PC-9 (cell line): ENCODE measurements around the gene TMEM51. TPM values are rescaled to one million over a fixed set of nuclear protein-coding genes. Genes with fewer than 3 reads are reported as not detected.

Experiments
- BruUV-seq: library from RNA; stranded (reverse); fragments of 400-500 nt; replicated peaks from 2 replicates; lab custom pipeline; 2021; lab: Mats Ljungman, UMichigan
- CTCF ChIA-PET: fragments of 300-600 bp; sonication (Branson Sonifier 250); formaldehyde crosslinking; loops from one replicate; lab custom pipeline; 2022; ENCODE audit warnings: antibody characterized with exemption; lab: Charles Lee
- POLR2A ChIA-PET: fragments of 300-600 bp; sonication (Branson Sonifier 250); formaldehyde crosslinking; loops from one replicate; lab custom pipeline; 2022; ENCODE audit warnings: antibody characterized with exemption; ENCODE audit not compliant: unreplicated experiment; lab: Charles Lee
- DNase-seq, 2 experiments: peaks; one replicate each; pipeline versions ENCODE4 v3.0.0 to v3.0.0-alpha.2; 2015 to 2022; ENCODE audit warnings: mixed read lengths in 1 of 2
- H2AFZ ChIP-seq: fragments of 200-600 bp; sonication (generic); 2 replicates; pipeline ENCODE4 v1.8.1; 2017; ENCODE audit warnings: antibody characterized with exemption
- H3F3A ChIP-seq: fragments of 200-600 bp; sonication (generic); 2 replicates; pipeline ENCODE4 v1.8.1; 2017; ENCODE audit warnings: antibody characterized with exemption, mild to moderate bottlenecking, low read depth; ENCODE audit not compliant: insufficient read depth
- H3K27ac ChIP-seq: fragments of 200-600 bp; sonication (generic); 2 replicates; pipeline ENCODE4 v1.6.1; 2016; ENCODE audit warnings: mixed run types
- H3K27me3 ChIP-seq: fragments of 200-600 bp; sonication (generic); 2 replicates; pipeline ENCODE4 v1.6.1; 2016; ENCODE audit warnings: low read depth, mixed run types; ENCODE audit not compliant: insufficient read depth
- H3K36me3 ChIP-seq: fragments of 200-600 bp; sonication (generic); 2 replicates; pipeline ENCODE4 v1.6.1; 2016; ENCODE audit warnings: low read depth, mixed run types
- H3K4me1 ChIP-seq: fragments of 200-600 bp; sonication (generic); replicated peaks from 2 replicates; pipeline ENCODE4 v1.6.1; 2016; ENCODE audit warnings: mixed run types; ENCODE audit not compliant: insufficient read depth
- H3K4me2 ChIP-seq: fragments of 200-600 bp; sonication (generic); 2 replicates; pipeline ENCODE4 v1.6.1; 2017; ENCODE audit warnings: mixed run types
- H3K4me3 ChIP-seq: fragments of 200-600 bp; sonication (generic); 2 replicates; pipeline ENCODE4 v1.6.1; 2016; ENCODE audit warnings: mixed run types
- H3K79me2 ChIP-seq: fragments of 200-600 bp; sonication (generic); 2 replicates; pipeline ENCODE4 v1.6.1; 2017; ENCODE audit warnings: low read depth, mixed run types
- H3K9me2 ChIP-seq: fragments of 200-600 bp; sonication (generic); 2 replicates; pipeline ENCODE4 v1.8.1; 2017; ENCODE audit warnings: mild to moderate bottlenecking; ENCODE audit not compliant: insufficient read depth
- H3K9me3 ChIP-seq: fragments of 200-600 bp; sonication (generic); 2 replicates; pipeline ENCODE4 v1.8.1; 2016; ENCODE audit warnings: low read depth; ENCODE audit not compliant: insufficient read depth
- H4K20me1 ChIP-seq: fragments of 200-600 bp; sonication (generic); 2 replicates; pipeline ENCODE4 v1.8.1; 2017; ENCODE audit not compliant: insufficient read depth
- EZH2 ChIP-seq: fragments of 200-600 bp; sonication (generic); IDR thresholded peaks from 2 replicates; pipeline ENCODE4 v1.8.0; 2017; ENCODE audit warnings: antibody characterized with exemption, low read depth
- intact Hi-C: fragments of 100-400 bp; cut with micrococcal nuclease; formaldehyde crosslinking; loops from one replicate; pipeline ENCODE4 v1.10.0; 2022; ENCODE audit not compliant: unreplicated experiment
- total RNA-seq: library from RNA; stranded (reverse); gene quantifications from 2 replicates; pipeline ENCODE4 v1.2.3, GENCODE V29; 2021
- TF ChIP-seq, protein P1 (sequence below): fragments of 200-600 bp; sonication (generic); conservative IDR thresholded peaks from 2 replicates; pipeline ENCODE4 v1.6.1; 2017; ENCODE audit warnings: mixed run types, antibody characterized with exemption, mild to moderate bottlenecking, moderate library complexity

TMEM51 gene
- total RNA-seq, 1 experiment from 2014 or later = 11.7 TPM

DNA sequence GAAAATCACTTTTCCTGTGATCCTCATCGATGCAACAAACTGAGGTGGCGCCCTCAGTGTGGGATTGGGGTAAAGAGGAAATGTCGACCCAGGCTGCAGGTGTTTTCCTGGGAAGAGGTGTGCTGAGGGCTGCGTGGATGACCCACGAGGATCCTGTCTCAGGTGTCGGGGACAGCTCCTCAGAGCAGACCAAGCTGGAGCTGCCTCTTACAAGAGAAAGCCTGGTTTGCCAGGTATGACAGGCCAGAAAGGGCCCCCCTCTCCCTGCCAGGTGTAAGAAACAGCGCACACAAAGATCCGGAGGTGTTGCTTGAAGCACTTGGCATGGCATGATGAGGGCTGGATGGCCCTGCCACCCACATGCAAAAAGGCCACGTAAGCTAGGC, 106.1 kb downstream of the TMEM51 start:
- H3K79me2 ChIP-seq = no peaks in the 10 kb centered on the region
- H3K27ac ChIP-seq = no peak overlapping the region
- ChIA-PET CTCF (no interaction called here), POLR2A (interaction anchor here (0.6 kb wide), 1 partner anchor 134 kb away, joined by 3 read pairs; no protein-coding TSS in a partner anchor)
- H3K9me2 ChIP-seq = no peaks in the 10 kb centered on the region
- BruUV-seq = no TSS peak
- intact Hi-C loops = no loop called here
- H3K4me2 ChIP-seq = no peak overlapping the region
- no peaks in the 10 kb centered on the region for H3F3A ChIP-seq
- TF ChIP-seq, protein P1, sequence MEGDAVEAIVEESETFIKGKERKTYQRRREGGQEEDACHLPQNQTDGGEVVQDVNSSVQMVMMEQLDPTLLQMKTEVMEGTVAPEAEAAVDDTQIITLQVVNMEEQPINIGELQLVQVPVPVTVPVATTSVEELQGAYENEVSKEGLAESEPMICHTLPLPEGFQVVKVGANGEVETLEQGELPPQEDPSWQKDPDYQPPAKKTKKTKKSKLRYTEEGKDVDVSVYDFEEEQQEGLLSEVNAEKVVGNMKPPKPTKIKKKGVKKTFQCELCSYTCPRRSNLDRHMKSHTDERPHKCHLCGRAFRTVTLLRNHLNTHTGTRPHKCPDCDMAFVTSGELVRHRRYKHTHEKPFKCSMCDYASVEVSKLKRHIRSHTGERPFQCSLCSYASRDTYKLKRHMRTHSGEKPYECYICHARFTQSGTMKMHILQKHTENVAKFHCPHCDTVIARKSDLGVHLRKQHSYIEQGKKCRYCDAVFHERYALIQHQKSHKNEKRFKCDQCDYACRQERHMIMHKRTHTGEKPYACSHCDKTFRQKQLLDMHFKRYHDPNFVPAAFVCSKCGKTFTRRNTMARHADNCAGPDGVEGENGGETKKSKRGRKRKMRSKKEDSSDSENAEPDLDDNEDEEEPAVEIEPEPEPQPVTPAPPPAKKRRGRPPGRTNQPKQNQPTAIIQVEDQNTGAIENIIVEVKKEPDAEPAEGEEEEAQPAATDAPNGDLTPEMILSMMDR = no peak
- no peak for TF ChIP-seq EZH2
- H3K4me1 ChIP-seq = no peaks in the 10 kb centered on the region
- DNase-seq = no peak
- H4K20me1 ChIP-seq = no peaks in the 10 kb centered on the region
- H2AFZ ChIP-seq = no peak overlapping the region
- no peaks in the 10 kb centered on the region for H3K27me3 ChIP-seq
- no peak overlapping the region for H3K4me3 ChIP-seq
- H3K9me3 ChIP-seq = no peaks in the 10 kb centered on the region
- H3K36me3 ChIP-seq = no peaks in the 10 kb centered on the region

DNA sequence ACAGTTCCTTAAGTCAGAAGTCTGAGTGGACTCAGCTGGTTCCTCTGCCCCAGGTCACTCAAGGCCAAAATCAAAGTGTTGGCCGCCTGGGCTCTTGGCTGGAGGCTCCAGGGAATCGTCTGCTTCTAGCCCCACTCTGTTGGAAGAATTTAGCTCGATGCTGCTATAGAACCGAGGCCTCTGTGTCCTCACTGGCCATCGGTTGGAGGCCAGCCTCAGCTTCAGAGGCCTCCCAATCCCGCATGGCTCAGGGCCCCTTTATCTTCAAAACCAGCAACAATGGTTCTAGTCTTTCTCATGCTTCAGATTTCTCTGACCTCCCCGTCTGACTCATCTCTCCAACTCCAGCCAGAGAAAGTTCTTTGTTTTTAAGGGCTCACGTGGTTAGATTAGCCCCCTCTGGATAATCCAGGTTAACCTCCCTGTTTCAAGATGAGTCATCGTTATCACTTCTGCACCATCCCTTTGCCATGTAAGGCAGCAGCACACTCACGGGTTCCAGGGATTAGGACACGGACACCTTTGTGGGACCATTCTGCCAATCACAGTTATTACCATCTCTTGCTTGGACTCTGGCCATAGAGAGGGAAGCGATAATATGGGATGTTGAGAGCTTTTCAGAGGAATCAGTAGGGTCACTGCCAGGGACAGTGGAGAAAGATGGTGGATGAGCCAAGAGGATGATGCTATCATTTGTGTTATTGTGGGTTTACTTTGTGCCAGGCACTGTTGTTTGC, 107.0 kb downstream of the TMEM51 start:
- H3K4me2 ChIP-seq = no peak overlapping the region
- DNase-seq = peak in 1 of 2 experiments; percentile 49
- no peaks in the 10 kb centered on the region for H4K20me1 ChIP-seq
- no peaks in the 10 kb centered on the region for H3K9me3 ChIP-seq
- intact Hi-C loops = no loop called here
- ChIA-PET CTCF (no interaction called here), POLR2A (no interaction called here)
- no peak for TF ChIP-seq EZH2
- TF ChIP-seq, protein P1 = no peak
- no peaks in the 10 kb centered on the region for H3K27me3 ChIP-seq
- no peaks in the 10 kb centered on the region for H3K36me3 ChIP-seq
- no peak overlapping the region for H3K4me3 ChIP-seq
- H2AFZ ChIP-seq = no peak overlapping the region
- H3K4me1 ChIP-seq = no peaks in the 10 kb centered on the region
- BruUV-seq = no TSS peak
- no peak overlapping the region for H3K27ac ChIP-seq
- no peaks in the 10 kb centered on the region for H3F3A ChIP-seq
- H3K9me2 ChIP-seq = no peaks in the 10 kb centered on the region
- no peaks in the 10 kb centered on the region for H3K79me2 ChIP-seq

DNA sequence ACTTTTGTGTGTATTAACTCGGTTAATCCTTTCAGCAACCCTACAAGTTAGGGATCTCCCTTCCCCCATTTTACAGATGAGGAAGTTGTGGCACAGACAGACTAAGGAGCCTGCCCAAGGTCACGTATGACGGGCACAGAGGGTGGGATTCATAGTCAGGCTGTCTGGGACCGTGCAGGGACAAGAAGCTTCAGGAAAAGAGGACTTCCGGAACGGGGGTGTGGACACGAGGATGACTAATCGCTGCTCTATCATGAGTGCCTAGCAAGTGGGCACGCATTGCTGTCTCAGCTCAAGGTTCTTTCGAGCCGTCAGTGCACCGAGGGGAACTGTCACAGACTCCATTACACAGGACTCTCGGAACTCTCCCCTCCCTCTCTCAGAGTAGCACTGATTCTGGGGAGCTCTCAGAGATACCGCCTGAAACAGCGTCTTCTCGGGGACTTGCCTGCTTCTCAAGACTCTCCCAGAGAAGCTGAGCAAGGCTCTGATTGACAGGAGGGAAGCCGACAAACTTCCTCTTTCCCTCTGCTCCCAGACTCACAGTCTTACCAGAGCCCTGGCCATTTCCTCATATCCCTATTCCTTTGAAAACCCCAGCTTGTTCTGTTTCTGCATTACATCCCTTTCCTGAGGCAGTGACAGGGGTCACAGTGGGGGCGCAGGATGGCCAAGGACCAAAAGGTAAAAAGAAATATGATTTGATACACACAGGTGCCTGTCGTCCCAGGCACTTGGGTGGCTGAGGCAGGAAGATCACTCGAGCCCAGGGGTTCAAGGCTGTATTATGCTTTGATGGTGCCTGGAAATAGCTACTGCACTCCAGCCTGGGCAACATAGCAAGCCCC, 107.8 kb downstream of the TMEM51 start:
- intact Hi-C loops = no loop called here
- TSS peak; percentile 34 for BruUV-seq
- H3K4me3 ChIP-seq = no peak overlapping the region
- H3K4me1 ChIP-seq = no peaks in the 10 kb centered on the region
- no peak overlapping the region for H3K4me2 ChIP-seq
- no peaks in the 10 kb centered on the region for H3K36me3 ChIP-seq
- POLR2A ChIA-PET = interaction anchor here (0.5 to 0.6 kb wide), 2 partner anchors 61 to 81 kb away, joined by 4 to 6 read pairs; no protein-coding TSS in a partner anchor
- no peaks in the 10 kb centered on the region for H3K79me2 ChIP-seq
- no peaks in the 10 kb centered on the region for H3K27me3 ChIP-seq
- TF ChIP-seq EZH2 = no peak
- TF ChIP-seq, protein P1 = no peak
- H3F3A ChIP-seq = no peaks in the 10 kb centered on the region
- H2AFZ ChIP-seq = no peak overlapping the region
- H3K9me2 ChIP-seq = no peaks in the 10 kb centered on the region
- H3K9me3 ChIP-seq = no peaks in the 10 kb centered on the region
- H4K20me1 ChIP-seq = no peaks in the 10 kb centered on the region
- CTCF ChIA-PET = interaction anchor here (1.5 kb wide), 1 partner anchor 13 kb away, joined by 3 read pairs; no protein-coding TSS in a partner anchor
- DNase-seq = no peak
- H3K27ac ChIP-seq = no peak overlapping the region
